ENCODE measurements around the gene IL1RAPL1.
A peak's percentile ranks its signal among the peaks of the same experiment; 100 is the strongest.

IL1RAPL1 gene

DNA sequence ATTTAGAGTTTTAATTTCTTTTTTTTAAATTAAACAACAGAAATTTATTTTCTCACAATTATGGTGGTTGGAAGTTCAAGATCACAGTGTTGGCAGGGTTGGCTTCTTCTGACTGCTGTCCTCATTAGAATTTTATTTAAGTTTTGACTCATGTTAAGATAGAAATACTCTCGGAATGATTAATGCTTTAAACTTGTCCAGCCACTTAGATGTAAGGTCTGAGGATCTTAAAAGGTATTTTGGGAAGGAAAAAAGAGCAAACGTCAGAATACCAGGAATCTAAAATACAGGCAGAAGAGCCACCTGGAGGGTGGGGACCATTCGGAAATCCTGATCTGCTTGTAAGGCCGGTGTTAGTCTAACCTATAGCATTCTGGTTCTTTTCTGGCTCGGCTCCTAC is 1205.1 kb downstream of the IL1RAPL1 start:
- no peak for DNase-seq (ENCODE audit: low read depth)

DNA sequence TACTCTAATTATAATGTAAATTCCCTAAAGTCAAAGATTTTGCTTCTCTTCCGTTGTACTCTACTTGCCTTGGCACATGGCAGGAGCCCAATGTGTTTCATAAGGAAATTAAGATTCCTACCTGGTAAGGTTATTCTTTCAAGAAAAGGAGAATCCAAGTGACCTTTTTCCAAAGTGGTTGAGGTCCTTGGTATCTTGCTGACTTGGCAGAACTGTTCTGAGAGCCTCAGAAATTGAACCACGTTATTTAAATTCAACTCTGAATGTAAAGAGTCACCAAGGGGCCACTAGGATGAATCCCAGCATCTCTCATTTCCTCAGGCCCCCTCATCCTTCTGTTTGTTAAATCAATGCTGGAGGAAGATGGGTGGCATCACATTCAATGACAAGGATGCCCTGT is 1209.9 kb downstream of the IL1RAPL1 start:
- DNase-seq (ENCODE audit: low read depth): no peak

DNA sequence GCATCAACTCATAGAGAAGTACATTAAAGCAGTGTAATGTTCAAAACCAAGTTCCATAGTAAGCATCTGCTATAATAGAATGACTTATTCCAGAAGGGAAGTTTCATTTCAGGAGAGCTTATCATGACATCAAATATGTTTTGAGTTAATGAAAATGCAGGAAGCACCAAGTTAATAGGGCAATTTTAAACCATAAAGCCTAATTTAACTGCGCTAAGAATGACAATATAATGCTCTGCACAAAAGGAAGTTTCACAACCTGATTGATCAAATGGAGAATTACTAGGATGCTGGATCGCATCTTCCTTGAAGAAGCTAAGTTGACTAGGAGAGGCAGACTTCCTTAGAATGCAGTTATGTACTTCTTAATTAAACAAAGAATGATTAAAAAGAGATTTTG is 1211.2 kb downstream of the IL1RAPL1 start:
- DNase-seq (ENCODE audit: low read depth): no peak

GRCh38 chrX:29813174-29813573 is 1225.9 kb downstream of the IL1RAPL1 start:
- no peak for DNase-seq (ENCODE audit: low read depth)

GRCh38 chrX:29824176-29824906 is 1237.1 kb downstream of the IL1RAPL1 start:
- no peak for DNase-seq (ENCODE audit: low read depth)

- DNase-seq (ENCODE audit: low read depth): no peak
Observed at GRCh38 chrX:29826742-29827141, 1239.5 kb downstream of the IL1RAPL1 start.

- DNase-seq (ENCODE audit: low read depth): no peak
Observed at GRCh38 chrX:29834311-29834710, 1247.1 kb downstream of the IL1RAPL1 start.

DNA sequence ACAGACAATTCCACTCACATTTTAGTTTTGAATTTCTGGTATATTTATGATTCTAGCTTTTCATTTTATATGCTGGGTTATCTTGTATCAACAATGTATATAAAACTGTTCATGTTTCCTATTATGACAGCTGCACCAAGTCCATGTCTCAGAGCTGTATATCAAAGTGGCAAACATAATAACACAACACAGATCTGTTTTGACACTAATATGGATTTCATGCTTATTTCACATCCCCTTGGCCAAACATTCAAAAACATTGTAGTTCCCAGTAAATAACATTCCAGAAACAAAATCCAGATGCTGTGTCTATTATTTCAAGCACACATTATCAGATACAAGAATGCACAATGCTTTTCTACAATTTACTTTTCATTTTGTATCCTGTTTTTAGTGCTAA is 1247.5 kb downstream of the IL1RAPL1 start:
- DNase-seq (ENCODE audit: low read depth): no peak

GRCh38 chrX:29841750-29842149 is 1254.5 kb downstream of the IL1RAPL1 start:
- DNase-seq (ENCODE audit: low read depth): no peak

GRCh38 chrX:29842552-29842951 is 1255.3 kb downstream of the IL1RAPL1 start:
- no peak for DNase-seq (ENCODE audit: low read depth)

GRCh38 chrX:29851857-29852605 is 1264.8 kb downstream of the IL1RAPL1 start:
- DNase-seq (ENCODE audit: low read depth): no peak

- peak; percentile 51 for DNase-seq (ENCODE audit: low read depth)
Observed at GRCh38 chrX:29852767-29853166, 1265.5 kb downstream of the IL1RAPL1 start.

DNA sequence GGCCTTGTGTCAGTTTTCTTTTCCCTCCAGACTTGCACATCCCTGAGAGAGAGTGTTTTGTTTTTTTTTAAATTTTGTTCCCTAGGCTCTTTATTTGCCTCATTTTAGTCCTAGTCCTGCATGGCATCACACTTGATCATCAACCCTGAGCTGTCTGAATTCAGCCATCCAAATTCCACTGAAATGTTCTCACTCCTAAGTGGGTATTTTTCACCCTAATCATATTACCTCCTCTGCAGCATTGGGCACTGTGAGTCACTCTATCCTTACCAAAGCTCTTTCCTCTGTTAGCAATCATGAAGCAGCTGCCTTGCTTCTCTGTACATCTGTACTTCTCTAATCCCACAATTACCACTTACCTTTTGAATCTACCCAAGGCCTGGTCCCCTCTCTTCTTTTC is 1271.5 kb downstream of the IL1RAPL1 start:
- peak; percentile 63 for DNase-seq (ENCODE audit: low read depth)

- DNase-seq (ENCODE audit: low read depth): no peak
Observed at GRCh38 chrX:29862126-29862677, 1275.0 kb downstream of the IL1RAPL1 start.

GRCh38 chrX:29867971-29868370 is 1280.7 kb downstream of the IL1RAPL1 start:
- no peak for DNase-seq (ENCODE audit: low read depth)

DNA sequence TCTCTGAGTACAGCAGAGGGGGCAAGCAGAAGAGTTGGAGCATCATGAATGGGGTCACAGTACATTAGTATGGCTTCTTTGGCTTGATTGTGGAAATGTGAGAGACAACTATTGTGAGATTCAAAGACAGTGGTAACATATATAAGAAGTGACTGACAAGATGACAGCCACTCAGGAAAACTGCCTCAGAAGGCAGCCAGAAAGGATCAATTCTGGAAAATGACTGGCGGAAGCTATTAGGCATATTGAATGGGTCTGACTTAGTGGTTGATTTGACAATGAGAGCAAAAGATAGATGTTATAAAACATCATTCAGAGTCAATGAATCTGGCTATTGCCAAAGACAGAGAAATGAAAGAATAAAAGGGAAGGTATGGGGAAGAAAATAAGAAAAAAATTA is 1282.6 kb downstream of the IL1RAPL1 start:
- no peak for DNase-seq (ENCODE audit: low read depth)

GRCh38 chrX:29870608-29871007 is 1283.4 kb downstream of the IL1RAPL1 start:
- no peak for DNase-seq (ENCODE audit: low read depth)

DNA sequence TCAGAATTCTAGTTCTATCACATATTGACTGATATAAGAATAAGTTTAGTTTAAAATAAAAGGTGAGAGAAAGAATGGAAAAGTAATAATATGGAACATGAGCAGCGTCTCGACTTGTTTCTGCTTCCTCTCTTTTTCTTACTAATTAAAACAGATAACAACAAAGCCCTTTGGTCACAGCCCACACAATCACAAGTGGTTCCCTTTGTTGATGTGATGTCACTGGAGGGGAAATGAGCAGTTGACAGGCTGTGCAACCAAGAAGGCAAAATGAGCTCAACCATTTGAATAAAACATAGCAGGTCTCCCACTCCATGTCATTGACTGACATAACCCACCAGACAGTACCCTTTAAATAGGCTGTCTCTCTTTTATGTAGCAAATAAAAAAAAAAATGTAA is 1285.6 kb downstream of the IL1RAPL1 start:
- DNase-seq (ENCODE audit: low read depth): no peak

- DNase-seq (ENCODE audit: low read depth): no peak
Observed at GRCh38 chrX:29876733-29877132, 1289.5 kb downstream of the IL1RAPL1 start.

GRCh38 chrX:29880977-29881376 is 1293.7 kb downstream of the IL1RAPL1 start:
- no peak for DNase-seq (ENCODE audit: low read depth)

DNA sequence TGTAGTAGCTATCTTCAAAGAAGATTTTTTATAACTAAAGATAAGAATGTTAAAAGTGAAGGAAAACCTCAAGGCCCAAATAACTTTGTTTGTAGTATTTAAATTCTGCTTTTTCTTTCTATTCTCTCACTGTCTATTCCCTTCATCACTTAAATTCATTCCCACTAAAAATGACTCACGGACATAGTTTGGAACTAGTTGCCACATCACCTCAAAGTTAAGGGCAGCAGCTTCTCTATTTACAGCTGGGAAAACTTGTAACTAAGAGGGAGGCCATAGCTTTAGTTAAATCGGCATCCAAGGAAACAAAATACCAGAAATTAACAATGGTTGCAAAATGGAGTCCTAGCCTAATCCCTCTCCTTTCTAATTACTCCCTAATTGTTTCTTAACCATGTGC is 1302.8 kb downstream of the IL1RAPL1 start:
- peak; percentile 1 for DNase-seq (ENCODE audit: low read depth)

- no peak for DNase-seq (ENCODE audit: low read depth)
Observed at GRCh38 chrX:29890646-29891200, 1303.5 kb downstream of the IL1RAPL1 start.

- DNase-seq (ENCODE audit: low read depth): no peak
Observed at GRCh38 chrX:29902004-29902403, 1314.8 kb downstream of the IL1RAPL1 start.
